ENCODE data around the gene TNFRSF14.

The TNFRSF14 gene

DNA sequence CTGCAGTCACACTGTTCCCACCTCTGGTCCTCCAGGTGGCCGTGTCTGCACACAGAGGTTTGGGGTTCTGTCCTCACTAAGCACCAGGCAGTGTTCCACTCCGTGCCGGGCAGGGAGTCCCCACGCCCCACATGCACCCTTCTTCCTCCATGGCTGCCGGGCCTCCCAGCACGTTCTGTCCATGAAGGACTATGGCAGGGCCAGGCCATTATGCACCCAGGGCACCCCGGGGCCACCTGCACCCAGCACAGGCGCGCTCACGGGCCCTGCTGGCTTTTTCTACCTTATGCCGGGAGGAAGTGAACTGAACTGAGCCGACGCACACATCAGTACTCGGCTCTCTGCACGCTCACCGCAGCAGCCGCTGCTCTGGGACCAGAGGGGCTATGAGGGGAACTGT lies 40.0 kb upstream of the TNFRSF14 start:
- no peaks in the 10 kb centered on the region for H3K27me3 ChIP-seq (ENCODE audit: control insufficient read depth, insufficient read depth, low read length)
- H3K36me3 ChIP-seq (ENCODE audit: control insufficient read depth, insufficient read depth, low read length), result peaks cover 7% of the 10 kb centered on the region
- no peaks in the 10 kb centered on the region for H3K9me3 ChIP-seq (ENCODE audit: control insufficient read depth, low read length)
- H3K9ac ChIP-seq (ENCODE audit: low read length), result no peak overlapping the region
- no peaks in the 10 kb centered on the region for H3K4me1 ChIP-seq (ENCODE audit: control insufficient read depth, insufficient read depth, low read length)
- no peak overlapping the region for H3K4me3 ChIP-seq (ENCODE audit: low read length)

DNA sequence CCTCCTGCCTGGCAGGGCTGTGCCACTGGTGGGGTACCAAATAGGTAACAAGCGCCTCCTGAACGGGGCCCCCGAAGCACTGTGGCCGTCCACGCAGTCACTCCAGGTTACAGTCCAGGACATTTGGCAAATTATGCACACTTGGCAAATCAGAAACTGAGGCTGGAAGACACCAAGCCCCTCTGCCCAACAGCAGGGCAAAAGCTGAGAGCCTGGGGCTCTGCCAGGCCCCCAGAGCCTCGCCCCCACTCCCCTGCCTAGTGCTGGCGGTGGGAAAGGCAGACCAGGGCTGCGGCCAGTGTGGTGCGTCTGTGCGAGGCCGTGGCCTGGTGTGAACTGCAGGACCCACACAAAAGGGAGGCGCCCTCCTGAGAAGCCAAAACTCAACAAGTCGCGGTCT lies 39.2 kb upstream of the TNFRSF14 start:
- no peaks in the 10 kb centered on the region for H3K9me3 ChIP-seq (ENCODE audit: control insufficient read depth, low read length)
- H3K27me3 ChIP-seq (ENCODE audit: control insufficient read depth, insufficient read depth, low read length), result no peaks in the 10 kb centered on the region
- no peak overlapping the region for H3K4me3 ChIP-seq (ENCODE audit: low read length)
- no peaks in the 10 kb centered on the region for H3K4me1 ChIP-seq (ENCODE audit: control insufficient read depth, insufficient read depth, low read length)
- H3K36me3 ChIP-seq (ENCODE audit: control insufficient read depth, insufficient read depth, low read length), result no peaks in the 10 kb centered on the region
- H3K9ac ChIP-seq (ENCODE audit: low read length), result no peak overlapping the region

DNA sequence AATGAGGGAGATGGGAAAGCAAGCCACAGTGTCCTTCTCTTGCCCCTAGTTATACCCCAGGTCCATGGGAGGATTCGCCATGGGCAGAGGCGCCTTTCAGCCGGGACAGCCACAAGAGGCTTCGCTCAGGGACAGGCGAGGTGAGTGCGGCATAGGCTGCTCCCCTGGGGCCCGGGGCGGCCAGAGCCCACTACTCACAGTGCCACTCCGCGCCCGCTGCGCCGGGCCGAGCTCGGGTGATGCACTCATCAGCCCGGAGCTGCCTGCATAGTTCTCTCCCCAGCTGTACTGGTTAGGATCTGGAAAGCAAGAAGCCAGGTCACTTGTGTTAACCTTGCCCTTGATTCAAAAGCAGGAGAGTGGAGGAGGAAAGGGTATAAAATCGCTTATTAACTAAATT lies 38.2 kb upstream of the TNFRSF14 start:
- Histone ChIP-seq H3K9me3 (ENCODE audit: control insufficient read depth, low read length) (no peaks in the 10 kb centered on the region), H3K4me3 (ENCODE audit: low read length) (no peak overlapping the region), H3K27me3 (ENCODE audit: control insufficient read depth, insufficient read depth, low read length) (no peaks in the 10 kb centered on the region), H3K36me3 (ENCODE audit: control insufficient read depth, insufficient read depth, low read length) (no peaks in the 10 kb centered on the region), H3K9ac (ENCODE audit: low read length) (no peak overlapping the region), H3K4me1 (ENCODE audit: control insufficient read depth, insufficient read depth, low read length) (no peaks in the 10 kb centered on the region)

DNA sequence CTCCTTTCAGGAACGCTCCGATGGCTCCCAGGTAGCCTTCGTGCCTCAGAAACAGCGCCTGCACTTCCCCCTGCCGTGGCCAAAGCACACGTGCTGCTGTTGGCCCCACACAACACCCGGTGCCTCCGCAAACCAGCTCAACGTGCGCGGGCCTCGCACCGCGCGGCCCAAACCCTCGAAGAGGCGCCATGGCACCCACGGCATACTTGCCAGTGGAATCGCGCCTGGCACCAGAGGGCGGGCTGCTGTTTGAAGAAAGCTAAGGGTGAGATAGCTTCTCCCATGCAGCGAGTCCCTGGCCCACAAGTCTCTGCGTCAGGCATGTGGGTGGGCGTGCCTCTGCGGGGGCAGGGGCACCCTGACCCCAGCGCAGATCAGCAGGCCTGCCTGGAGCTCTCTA lies 37.6 kb upstream of the TNFRSF14 start:
- no peaks in the 10 kb centered on the region for H3K4me1 ChIP-seq (ENCODE audit: control insufficient read depth, insufficient read depth, low read length)
- H3K4me3 ChIP-seq (ENCODE audit: low read length), result no peak overlapping the region
- no peaks in the 10 kb centered on the region for H3K9me3 ChIP-seq (ENCODE audit: control insufficient read depth, low read length)
- no peaks in the 10 kb centered on the region for H3K27me3 ChIP-seq (ENCODE audit: control insufficient read depth, insufficient read depth, low read length)
- H3K36me3 ChIP-seq (ENCODE audit: control insufficient read depth, insufficient read depth, low read length), result no peaks in the 10 kb centered on the region
- H3K9ac ChIP-seq (ENCODE audit: low read length), result no peak overlapping the region

DNA sequence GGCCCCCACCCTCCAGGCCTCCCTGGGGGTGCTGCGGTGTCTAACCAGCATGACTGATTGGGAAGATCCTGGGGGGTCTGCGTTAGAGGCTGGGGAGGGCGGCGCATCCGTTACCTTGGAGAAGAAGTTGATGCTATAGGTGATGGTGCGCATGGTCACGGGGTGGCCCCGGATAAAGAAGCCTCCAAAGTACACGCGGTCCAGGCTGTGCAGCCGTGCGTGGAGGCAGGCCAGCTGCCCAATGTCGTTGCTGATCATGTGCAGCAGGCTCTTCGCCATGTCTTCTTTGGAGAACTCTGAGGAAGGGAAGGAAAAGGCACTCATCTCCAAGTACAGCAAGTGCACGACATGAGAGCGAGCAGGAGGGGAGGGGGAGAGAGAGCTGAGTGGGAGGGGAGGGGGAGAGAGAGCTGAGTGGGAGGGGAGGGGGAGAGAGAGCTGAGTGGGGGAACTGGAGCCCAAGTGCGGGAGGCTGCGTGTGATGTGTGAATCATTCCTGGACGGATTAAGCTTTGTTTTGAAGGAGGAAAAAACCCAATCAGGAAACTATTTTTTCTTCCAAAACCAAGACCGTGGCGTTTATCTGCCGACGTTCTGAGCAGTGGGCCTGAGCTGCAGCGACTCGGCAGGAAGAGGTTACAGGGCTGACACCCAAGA lies 37.0 kb upstream of the TNFRSF14 start:
- H3K27me3 ChIP-seq (ENCODE audit: control insufficient read depth, insufficient read depth, low read length), result no peaks in the 10 kb centered on the region
- H3K4me3 ChIP-seq (ENCODE audit: low read length), result no peak overlapping the region
- H3K9ac ChIP-seq (ENCODE audit: low read length), result no peak overlapping the region
- H3K36me3 ChIP-seq (ENCODE audit: control insufficient read depth, insufficient read depth, low read length), result no peaks in the 10 kb centered on the region
- peaks cover 6% of the 10 kb centered on the region for H3K4me1 ChIP-seq (ENCODE audit: control insufficient read depth, insufficient read depth, low read length)
- no peaks in the 10 kb centered on the region for H3K9me3 ChIP-seq (ENCODE audit: control insufficient read depth, low read length)

GRCh38 chr1:2519729-2520128 lies 36.4 kb upstream of the TNFRSF14 start:
- no peaks in the 10 kb centered on the region for H3K36me3 ChIP-seq (ENCODE audit: control insufficient read depth, insufficient read depth, low read length)
- H3K4me1 ChIP-seq (ENCODE audit: control insufficient read depth, insufficient read depth, low read length), result peaks cover 11% of the 10 kb centered on the region
- H3K9me3 ChIP-seq (ENCODE audit: control insufficient read depth, low read length), result no peaks in the 10 kb centered on the region
- H3K9ac ChIP-seq (ENCODE audit: low read length), result no peak overlapping the region
- H3K27me3 ChIP-seq (ENCODE audit: control insufficient read depth, insufficient read depth, low read length), result no peaks in the 10 kb centered on the region
- no peak overlapping the region for H3K4me3 ChIP-seq (ENCODE audit: low read length)

- Histone ChIP-seq H3K4me1 (ENCODE audit: control insufficient read depth, insufficient read depth, low read length) (peaks cover 15% of the 10 kb centered on the region), H3K4me3 (ENCODE audit: low read length) (no peak overlapping the region), H3K9me3 (ENCODE audit: control insufficient read depth, low read length) (no peaks in the 10 kb centered on the region), H3K36me3 (ENCODE audit: control insufficient read depth, insufficient read depth, low read length) (no peaks in the 10 kb centered on the region), H3K27me3 (ENCODE audit: control insufficient read depth, insufficient read depth, low read length) (no peaks in the 10 kb centered on the region), H3K9ac (ENCODE audit: low read length) (no peak overlapping the region)
These were observed 36.0 kb upstream of the TNFRSF14 start for GRCh38 chr1:2520206-2520605.

GRCh38 chr1:2520806-2521205 lies 35.4 kb upstream of the TNFRSF14 start:
- Histone ChIP-seq H3K4me3 (ENCODE audit: low read length) (no peak overlapping the region), H3K9me3 (ENCODE audit: control insufficient read depth, low read length) (no peaks in the 10 kb centered on the region), H3K9ac (ENCODE audit: low read length) (no peak overlapping the region), H3K36me3 (ENCODE audit: control insufficient read depth, insufficient read depth, low read length) (no peaks in the 10 kb centered on the region), H3K27me3 (ENCODE audit: control insufficient read depth, insufficient read depth, low read length) (no peaks in the 10 kb centered on the region), H3K4me1 (ENCODE audit: control insufficient read depth, insufficient read depth, low read length) (peaks cover 18% of the 10 kb centered on the region)

- no peaks in the 10 kb centered on the region for H3K36me3 ChIP-seq (ENCODE audit: control insufficient read depth, insufficient read depth, low read length)
- H3K4me1 ChIP-seq (ENCODE audit: control insufficient read depth, insufficient read depth, low read length), result peaks cover 24% of the 10 kb centered on the region
- no peak overlapping the region for H3K4me3 ChIP-seq (ENCODE audit: low read length)
- no peaks in the 10 kb centered on the region for H3K9me3 ChIP-seq (ENCODE audit: control insufficient read depth, low read length)
- H3K27me3 ChIP-seq (ENCODE audit: control insufficient read depth, insufficient read depth, low read length), result peaks cover 5% of the 10 kb centered on the region
- H3K9ac ChIP-seq (ENCODE audit: low read length), result no peak overlapping the region
These were observed 33.9 kb upstream of the TNFRSF14 start for GRCh38 chr1:2522230-2522629.

- Histone ChIP-seq H3K4me3 (ENCODE audit: low read length) (no peak overlapping the region), H3K36me3 (ENCODE audit: control insufficient read depth, insufficient read depth, low read length) (no peaks in the 10 kb centered on the region), H3K9me3 (ENCODE audit: control insufficient read depth, low read length) (no peaks in the 10 kb centered on the region), H3K9ac (ENCODE audit: low read length) (no peak overlapping the region), H3K27me3 (ENCODE audit: control insufficient read depth, insufficient read depth, low read length) (peaks cover 16% of the 10 kb centered on the region), H3K4me1 (ENCODE audit: control insufficient read depth, insufficient read depth, low read length) (peaks cover 29% of the 10 kb centered on the region)
These were observed 32.8 kb upstream of the TNFRSF14 start for GRCh38 chr1:2523191-2523890.

DNA sequence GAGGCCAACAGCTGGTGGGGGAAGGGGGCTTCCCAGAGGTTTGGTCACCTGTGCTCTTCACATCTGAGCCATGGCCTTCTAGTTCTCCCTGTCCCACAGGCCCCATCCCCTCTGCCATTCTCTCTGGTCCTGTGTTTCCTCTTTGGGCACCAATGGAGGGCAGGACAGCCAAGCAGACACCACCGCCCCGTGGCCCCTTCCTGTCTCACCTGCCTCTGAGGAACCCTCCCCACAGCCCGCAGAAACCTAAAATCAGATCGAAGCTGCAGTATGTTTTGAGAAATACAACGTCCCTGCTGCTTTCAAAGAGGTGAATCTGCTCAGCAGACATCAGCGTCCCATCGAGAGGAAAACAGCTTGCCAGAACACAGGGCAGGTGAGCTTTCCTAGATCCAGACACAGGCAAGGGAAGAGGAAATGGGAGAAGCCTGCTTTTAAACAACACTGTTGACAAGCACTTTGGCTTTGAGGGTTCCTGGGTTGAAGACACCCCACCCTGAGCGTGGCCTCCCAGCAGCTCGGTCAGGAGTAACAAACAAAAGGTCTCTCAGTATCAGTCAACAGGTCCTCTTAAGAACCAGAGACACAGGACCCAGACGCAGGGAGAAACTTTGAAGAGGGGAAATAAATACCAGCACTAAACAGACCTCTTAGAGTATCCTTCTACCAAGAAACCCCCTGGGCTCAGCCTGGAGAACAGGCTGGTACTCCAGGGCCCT lies 32.1 kb upstream of the TNFRSF14 start:
- Histone ChIP-seq H3K36me3 (ENCODE audit: control insufficient read depth, insufficient read depth, low read length) (no peaks in the 10 kb centered on the region), H3K9me3 (ENCODE audit: control insufficient read depth, low read length) (no peaks in the 10 kb centered on the region), H3K27me3 (ENCODE audit: control insufficient read depth, insufficient read depth, low read length) (peaks cover 23% of the 10 kb centered on the region), H3K9ac (ENCODE audit: low read length) (peak overlapping the region; percentile 74), H3K4me3 (ENCODE audit: low read length) (no peak overlapping the region), H3K4me1 (ENCODE audit: control insufficient read depth, insufficient read depth, low read length) (peaks cover 36% of the 10 kb centered on the region)

DNA sequence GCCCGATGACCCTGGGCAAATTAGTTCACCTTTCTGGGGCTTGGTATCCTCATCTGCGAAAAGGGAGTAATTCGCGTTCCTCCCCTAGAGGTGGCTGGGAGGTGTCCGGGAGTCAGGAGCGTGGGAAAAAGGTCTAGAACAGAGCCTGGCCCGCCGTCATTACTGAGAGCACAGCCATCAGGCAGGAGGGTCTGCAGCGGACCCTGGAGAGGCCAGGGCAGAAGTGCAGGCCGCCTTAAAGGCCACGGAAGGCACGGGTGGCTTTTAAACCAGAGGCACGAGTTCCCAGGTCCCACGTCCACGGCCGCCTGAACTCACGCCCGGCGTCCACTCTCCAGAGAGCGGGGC lies 30.6 kb upstream of the TNFRSF14 start:
- Histone ChIP-seq H3K4me3 (ENCODE audit: low read length) (peak overlapping the region; percentile 71), H3K27me3 (ENCODE audit: control insufficient read depth, insufficient read depth, low read length) (peaks cover 33% of the 10 kb centered on the region), H3K4me1 (ENCODE audit: control insufficient read depth, insufficient read depth, low read length) (peaks cover 44% of the 10 kb centered on the region), H3K9ac (ENCODE audit: low read length) (peak overlapping the region; percentile 74), H3K9me3 (ENCODE audit: control insufficient read depth, low read length) (no peaks in the 10 kb centered on the region), H3K36me3 (ENCODE audit: control insufficient read depth, insufficient read depth, low read length) (no peaks in the 10 kb centered on the region)
